Spleen (tissue), 11 donors: Measurements from ENCODE around the gene CIRBP. TPM values are rescaled to one million over a fixed set of nuclear protein-coding genes. Genes with fewer than 3 reads are reported as not detected.

ENCODE experiments used
- DNase-seq: peaks from one replicate; pipeline ENCODE4 v3.0.0-alpha.2; 2020
- H3K27ac ChIP-seq, 8 donors: fragments of 200-600 bp; sonication (generic) in 7 of 8; 1 replicate in 4 of 8; 2 replicates in 4 of 8; pipeline versions ENCODE4 v1.5.0 to v1.8.0; 2016 to 2021; ENCODE audit warnings: inconsistent platforms in 4 of 8, mild to moderate bottlenecking in 4 of 8, moderate library complexity in 1 of 8
- H3K27me3 ChIP-seq, 7 donors: fragments of 200-600 bp; sonication (generic) in 6 of 7; replicated peaks in 1 of 7; 1 replicate in 4 of 7; 2 replicates in 3 of 7; pipeline versions ENCODE4 v1.5.0 to v1.8.0; 2016 to 2021; ENCODE audit warnings: inconsistent platforms in 3 of 7, mild to moderate bottlenecking in 1 of 7
- H3K36me3 ChIP-seq, 6 donors: fragments of 200-600 bp; sonication (generic) in 5 of 6; 1 replicate in 4 of 6; 2 replicates in 2 of 6; pipeline versions ENCODE4 v1.5.0 to v1.8.0; 2016 to 2021; ENCODE audit warnings: inconsistent platforms in 2 of 6
- H3K4me1 ChIP-seq, 6 donors: fragments of 200-600 bp; sonication (generic) in 5 of 6; 1 replicate in 3 of 6; 2 replicates in 3 of 6; pipeline versions ENCODE4 v1.5.0 to v1.8.0; 2016 to 2021; ENCODE audit warnings: inconsistent platforms in 3 of 6
- H3K4me3 ChIP-seq, 8 donors: fragments of 200-600 bp; sonication (generic) in 7 of 8; 1 replicate in 4 of 8; 2 replicates in 4 of 8; pipeline versions ENCODE4 v1.5.0 to v1.8.0; 2016 to 2021; ENCODE audit warnings: inconsistent platforms in 4 of 8, mild to moderate bottlenecking in 4 of 8, moderate library complexity in 2 of 8
- H3K9me3 ChIP-seq, 8 donors: fragments of 200-600 bp; sonication (generic) in 7 of 8; 1 replicate in 4 of 8; 2 replicates in 4 of 8; pipeline versions ENCODE4 v1.5.0 to v1.8.0; 2016 to 2021; ENCODE audit warnings: inconsistent platforms in 4 of 8
- CTCF ChIP-seq, 11 experiments: fragments of 200-600 bp in 7 of 11; fragments of 450-650 bp in 4 of 11; sonication (generic) in 4 of 11; IDR thresholded peaks in 8 of 11; conservative IDR thresholded peaks in 3 of 11; 1 replicate in 7 of 11; 2 replicates in 4 of 11; pipeline versions ENCODE4 v1.4.0 to v1.8.0; 2016 to 2021; ENCODE audit warnings: antibody characterized with exemption in 11 of 11, inconsistent platforms in 4 of 11, mild to moderate bottlenecking in 1 of 11
- POLR2A ChIP-seq, 3 donors: fragments of 450-650 bp; IDR thresholded peaks; one replicate each; pipeline ENCODE4 v1.5.1; 2017; ENCODE audit warnings: antibody characterized with exemption in 3 of 3, mild to moderate bottlenecking in 1 of 3
- POLR2AphosphoS5 ChIP-seq, 3 donors: sonication (generic); formaldehyde crosslinking; IDR thresholded peaks; one replicate each; pipeline ENCODE4 v1.5.1; 2017; ENCODE audit warnings: antibody characterized with exemption in 3 of 3
- WGBS, 5 donors: extraction: QIAGEN DNeasy Blood & Tissue Kit in 3 of 5; methylation state at CpG; one replicate each; pipeline versions ENCODE4 v1.1.5 to v1.1.7; 2013 to 2018; 5-methylcytosine and 5-hydroxymethylcytosine counted together
- intact Hi-C: fragments of 100-400 bp; cut with DNase I; formaldehyde crosslinking; loops from one replicate; pipeline ENCODE4 v1.15.0; 2023; ENCODE audit warnings: low total_unique reads
- polyA plus RNA-seq, 3 donors: library from polyadenylated mRNA; stranded (reverse); fragments of 200-250 nt; gene quantifications; one replicate each; pipeline ENCODE4 v1.2.1, GENCODE V29; 2013
- total RNA-seq, 7 donors: library from RNA; depleted of rRNA in 3 of 7; stranded (reverse); fragments of >200 nt in 3 of 7; fragmentation: NEBNext Ultra II Directional in 4 of 7; extraction: Animal tissue kit (Norgen Biotek cat#: 25700) in 4 of 7; gene quantifications; one replicate each; pipeline versions ENCODE4 v1.1.0 to v1.2.1, GENCODE V29; 2016 to 2021
- donor health status: healthy with polysubstance abuse.
- donor health status: DM: no; HTN: no; CAD: no; lungs with moderate emphysema.
- donor health status: DM: no; HTN: no; CAD: no.
- donor health status: Bipolar disorder and iron deficiency.
- donor health status: healthy.
- donor health status: DM: no; HTN: no; CAD: no.
- donor health status: DM: yes; HTN: yes; CAD: no.

The CIRBP gene
- total and polyA plus RNA-seq, 10 donors = 333 to 894 (median 516) TPM

GRCh38 chr19:1228161-1228957, 40.8 kb upstream of the CIRBP start:
- H3K4me3 ChIP-seq = no peak overlapping the region
- intact Hi-C loops = no loop called here
- DNase-seq = no peak
- H3K4me1 ChIP-seq = peaks cover 11 to 25% (median 19%) of the 10 kb centered on the region in 6 donors
- H3K27ac ChIP-seq = no peak overlapping the region
- no peak for TF ChIP-seq POLR2A (IDR thresholded peaks at IDR 0.05)
- TF ChIP-seq POLR2AphosphoS5 (IDR thresholded peaks at IDR 0.05) = peak in 1 of 3 donors; percentile 21
- TF ChIP-seq CTCF (IDR thresholded peaks at IDR 0.05 in 8 of 11, conservative IDR thresholded peaks at IDR 0.05 in 3 of 11) = no peak
- H3K27me3 ChIP-seq = no peaks in the 10 kb centered on the region
- 96 to 98% (median 97%) methylated on average over 51 to 100 of the region's 100 CpGs for WGBS, 5 donors
- H3K9me3 ChIP-seq = no peaks in the 10 kb centered on the region
- peaks cover 0 to 54% (median 48%) of the 10 kb centered on the region in 6 donors for H3K36me3 ChIP-seq

DNA sequence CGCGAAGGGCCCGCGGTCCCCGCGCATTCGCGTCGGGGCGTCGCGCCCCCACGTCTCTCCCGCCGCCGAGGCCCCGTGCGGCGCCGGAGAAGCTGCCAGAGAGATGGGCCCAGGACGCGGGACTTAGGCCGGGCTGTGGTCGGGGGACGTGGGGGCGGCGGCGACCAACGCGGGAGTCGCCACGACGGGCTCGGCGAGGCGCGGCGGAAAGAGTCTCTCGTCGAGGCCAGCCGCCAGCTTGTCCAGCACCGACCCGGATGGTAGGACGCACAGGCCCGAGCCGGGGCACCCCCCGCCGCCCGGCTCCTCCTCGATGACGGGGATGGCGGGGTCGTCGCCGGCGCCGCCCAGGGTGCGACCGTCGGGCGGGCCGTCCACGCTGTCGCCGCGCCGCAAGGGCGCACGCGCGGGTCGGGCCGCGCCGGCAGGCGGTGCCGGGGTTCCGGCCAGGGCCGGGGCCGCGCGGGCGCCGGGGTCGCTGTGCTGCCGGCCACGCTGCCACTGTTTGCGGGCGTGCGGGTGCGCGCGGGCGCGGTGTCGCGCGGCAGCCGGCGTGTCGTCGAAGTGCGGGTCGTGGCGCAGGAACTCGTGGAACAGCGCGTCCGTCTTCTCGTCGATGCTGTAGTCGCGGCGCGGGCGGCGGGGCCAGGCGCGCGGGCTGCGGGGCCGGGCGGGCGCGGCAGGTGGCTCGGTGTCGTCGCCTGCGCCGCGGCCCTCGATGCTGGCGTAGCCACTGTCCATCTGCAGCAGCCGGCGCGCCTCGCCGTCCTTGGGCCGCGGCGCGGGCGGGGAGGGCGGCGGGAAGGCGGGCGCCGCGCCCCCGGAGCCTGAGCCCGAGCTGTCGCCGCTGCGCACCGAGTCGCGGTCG, 39.8 kb upstream of the CIRBP start:
- no peak overlapping the region for H3K27ac ChIP-seq

DNA sequence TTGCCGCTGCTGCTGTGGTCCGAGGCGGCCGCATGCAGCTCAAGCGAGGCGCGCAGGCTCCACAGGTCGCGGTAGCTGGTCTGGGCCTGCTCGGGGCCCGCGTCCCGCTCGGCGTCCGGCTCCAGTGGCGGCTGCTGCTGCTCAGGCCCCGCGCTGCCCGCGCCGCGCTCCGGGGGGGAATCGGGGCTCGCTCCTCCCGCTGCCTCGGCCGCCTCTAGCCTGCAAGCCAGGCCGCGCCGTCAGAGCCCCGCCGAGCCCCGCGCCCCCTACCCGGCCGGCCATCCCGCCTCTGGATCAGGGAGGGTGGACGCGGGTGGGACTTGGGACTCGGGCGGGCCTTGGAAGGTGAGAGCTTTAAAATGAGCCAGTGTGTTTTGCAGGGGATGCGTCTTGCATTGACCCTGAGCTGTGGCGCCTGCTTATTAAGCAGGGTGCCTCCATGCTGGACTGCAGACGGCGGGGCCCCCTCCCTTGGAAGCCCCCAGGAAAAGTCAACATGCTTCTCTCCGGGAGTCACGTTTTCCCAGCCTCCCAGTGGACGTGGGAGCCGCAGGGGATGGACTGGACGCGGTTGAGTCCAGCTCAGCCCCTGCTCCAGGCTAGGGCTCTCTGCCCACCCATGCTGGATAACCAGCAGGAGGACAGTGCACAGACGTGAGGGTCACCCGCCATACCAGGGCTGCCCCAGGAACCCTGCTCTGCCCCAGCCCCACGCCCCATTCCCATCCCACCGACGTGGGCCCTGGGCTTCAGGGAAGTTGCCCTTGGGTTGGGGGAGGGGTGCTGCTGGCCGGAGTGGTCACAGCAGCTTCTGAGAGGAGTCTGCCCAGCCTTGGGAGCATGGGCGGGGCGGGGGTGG, 39.0 kb upstream of the CIRBP start:
- H3K36me3 ChIP-seq = peaks cover 0 to 36% (median 31%) of the 10 kb centered on the region in 6 donors
- no peak overlapping the region for H3K27ac ChIP-seq
- 89 to 96% (median 92%) methylated on average over 20 to 61 of the region's 61 CpGs for WGBS, 5 donors

More for the DNA sequence above, 39.8 kb upstream of the CIRBP start:
- no peak for DNase-seq
- WGBS, 5 donors = 94 to 97% (median 97%) methylated on average over 48 to 158 of the region's 158 CpGs
- no peaks in the 10 kb centered on the region for H3K9me3 ChIP-seq
- intact Hi-C loops = no loop called here
- no peaks in the 10 kb centered on the region for H3K27me3 ChIP-seq
- H3K4me3 ChIP-seq = no peak overlapping the region
- H3K4me1 ChIP-seq = peaks cover 15 to 27% (median 20%) of the 10 kb centered on the region in 6 donors
- peak in 1 of 3 donors; percentile 5 for TF ChIP-seq POLR2AphosphoS5 (IDR thresholded peaks at IDR 0.05)
- no peak for TF ChIP-seq POLR2A (IDR thresholded peaks at IDR 0.05)
- peaks cover 0 to 45% (median 39%) of the 10 kb centered on the region in 6 donors for H3K36me3 ChIP-seq

More for the DNA sequence above, 39.0 kb upstream of the CIRBP start:
- Histone ChIP-seq H3K27me3 (no peaks in the 10 kb centered on the region), H3K4me3 (no peak overlapping the region), H3K9me3 (no peaks in the 10 kb centered on the region), H3K4me1 (peaks cover 15 to 27% (median 20%) of the 10 kb centered on the region in 6 donors)
- TF ChIP-seq POLR2AphosphoS5 (IDR thresholded peaks at IDR 0.05) (peak in 1 of 3 donors; percentile 55), CTCF (IDR thresholded peaks at IDR 0.05 in 8 of 11, conservative IDR thresholded peaks at IDR 0.05 in 3 of 11) (no peak)
- intact Hi-C loops = no loop called here
- DNase-seq = no peak
